Spinal cord (tissue), 10 donors: ENCODE measurements around the gene FRRS1. TPM values are rescaled to one million over a fixed set of nuclear protein-coding genes. Genes with fewer than 3 reads are reported as not detected.
"Not testable (repeated sequence)": the region's sequence is repeated elsewhere in the genome, so short reads cannot be mapped to it uniquely, and the experiment has no call there.

ENCODE experiments used
- DNase-seq, 6 donors: peaks; one replicate each; pipeline versions ENCODE4 v3.0.0 to v3.0.0-alpha.2; 2013 to 2015; ENCODE audit warnings: low spot score in 6 of 6, low read depth in 4 of 6
- H3K27ac ChIP-seq: one replicate; pipeline ENCODE4 v1.5.1; 2013; ENCODE audit warnings: low read depth, low read length, control low read depth
- H3K27me3 ChIP-seq: one replicate; pipeline ENCODE4 v1.6.1; 2013; ENCODE audit warnings: low read length; ENCODE audit not compliant: control insufficient read depth, insufficient read depth
- H3K36me3 ChIP-seq: one replicate; pipeline ENCODE4 v1.6.1; 2013; ENCODE audit warnings: low read length; ENCODE audit not compliant: control insufficient read depth, insufficient read depth
- H3K4me1 ChIP-seq: one replicate; pipeline ENCODE4 v1.6.1; 2013; ENCODE audit warnings: low read length; ENCODE audit not compliant: control insufficient read depth, insufficient read depth
- H3K4me3 ChIP-seq: one replicate; pipeline ENCODE4 v1.5.1; 2013; ENCODE audit warnings: low read depth, low read length, control low read depth
- H3K9me3 ChIP-seq: one replicate; pipeline ENCODE4 v1.6.1; 2013; ENCODE audit warnings: low read length; ENCODE audit not compliant: control insufficient read depth, insufficient read depth
- WGBS: methylation state at CpG from one replicate; pipeline ENCODE4 v1.1.5; 2013; ENCODE audit warnings: missing lambda C conversion rate; ENCODE audit not compliant: insufficient coverage; 5-methylcytosine and 5-hydroxymethylcytosine counted together
- polyA plus RNA-seq, 2 donors: library from polyadenylated mRNA; unstranded; fragments of 120-200 nt; gene quantifications; one replicate each; pipeline ENCODE4 v1.2.1, GENCODE V29; 2013; ENCODE audit not compliant: insufficient read length in 2 of 2
- total RNA-seq, 2 donors: library from RNA; depleted of rRNA in 1 of 2; stranded (reverse); fragments of 120-200 nt in 1 of 2; fragments of >200 nt in 1 of 2; gene quantifications; one replicate each; pipeline versions ENCODE4 v1.2.3 to v1.2.4, GENCODE V29; 2013 to 2014
- donor health status: healthy.

The FRRS1 gene
- total and polyA plus RNA-seq, 4 donors: 1.9 to 10.8 (median 6.2) TPM

DNA sequence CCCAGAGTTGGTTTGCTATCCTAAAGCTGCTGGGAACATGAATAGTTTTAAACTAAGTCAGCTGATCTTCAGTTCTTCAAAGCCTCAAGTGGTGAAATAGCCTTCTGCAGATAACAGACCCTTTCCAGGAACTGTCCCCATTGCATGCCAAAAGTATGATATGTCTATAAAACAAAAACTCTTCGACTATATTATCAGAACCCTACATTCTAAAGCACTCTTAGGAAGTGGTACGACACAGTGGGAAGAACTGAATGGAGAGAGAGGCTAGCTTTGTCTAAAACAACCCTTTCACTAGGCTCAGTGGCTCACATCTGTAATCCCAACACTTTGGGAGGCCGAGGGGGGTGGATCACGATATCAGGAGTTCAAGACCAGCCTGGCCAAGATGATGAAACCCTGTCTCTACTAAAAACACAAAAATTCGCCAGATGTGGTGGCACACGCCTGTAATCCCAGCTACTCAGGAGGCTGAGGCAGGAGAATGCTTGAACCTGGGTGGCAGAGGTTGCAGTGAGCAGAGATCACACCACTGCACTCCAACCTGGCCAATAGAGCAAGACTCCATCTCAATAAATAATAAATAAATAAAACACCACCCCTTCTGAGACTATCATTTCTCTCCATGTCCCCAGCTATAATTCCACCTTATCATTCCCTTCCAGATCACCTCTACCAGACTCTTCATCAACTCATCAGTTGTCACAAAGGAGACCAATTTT, 2.2 kb upstream of the FRRS1 start:
- no peak overlapping the region for H3K4me3 ChIP-seq
- no peak for DNase-seq
- peaks cover 4% of the 10 kb centered on the region for H3K4me1 ChIP-seq
- no peak overlapping the region for H3K27ac ChIP-seq
- no peaks in the 10 kb centered on the region for H3K9me3 ChIP-seq
- H3K36me3 ChIP-seq: no peaks in the 10 kb centered on the region
- WGBS: 33% methylated on average over 1 of the region's 6 CpGs
- H3K27me3 ChIP-seq: no peaks in the 10 kb centered on the region

DNA sequence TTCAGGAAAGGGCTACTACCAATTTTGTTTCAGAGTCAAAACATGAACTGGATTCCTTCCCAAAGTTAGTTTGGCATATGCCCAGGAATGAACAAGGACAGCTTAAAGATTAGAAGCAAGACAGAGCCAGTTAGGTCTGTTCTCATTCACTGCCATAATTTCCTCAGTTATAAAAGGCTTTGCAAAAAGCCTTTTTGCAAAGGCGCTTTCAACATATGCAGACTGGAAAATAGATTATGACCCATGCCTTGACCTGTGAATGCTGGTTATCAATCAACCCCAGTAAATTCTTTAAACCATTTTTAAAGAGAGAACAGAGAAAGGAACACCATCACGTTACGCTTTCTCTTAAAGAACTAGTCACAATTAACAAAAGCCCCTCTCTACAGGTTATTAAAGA, 1.7 kb upstream of the FRRS1 start:
- Histone ChIP-seq H3K9me3 (no peaks in the 10 kb centered on the region), H3K27ac (no peak overlapping the region), H3K4me3 (no peak overlapping the region), H3K27me3 (no peaks in the 10 kb centered on the region), H3K4me1 (peaks cover 4% of the 10 kb centered on the region), H3K36me3 (no peaks in the 10 kb centered on the region)
- DNase-seq: peak in 2 of 6 donors; percentile 51 to 66
- WGBS: 22% methylated on average over 1 of the region's 3 CpGs

DNA sequence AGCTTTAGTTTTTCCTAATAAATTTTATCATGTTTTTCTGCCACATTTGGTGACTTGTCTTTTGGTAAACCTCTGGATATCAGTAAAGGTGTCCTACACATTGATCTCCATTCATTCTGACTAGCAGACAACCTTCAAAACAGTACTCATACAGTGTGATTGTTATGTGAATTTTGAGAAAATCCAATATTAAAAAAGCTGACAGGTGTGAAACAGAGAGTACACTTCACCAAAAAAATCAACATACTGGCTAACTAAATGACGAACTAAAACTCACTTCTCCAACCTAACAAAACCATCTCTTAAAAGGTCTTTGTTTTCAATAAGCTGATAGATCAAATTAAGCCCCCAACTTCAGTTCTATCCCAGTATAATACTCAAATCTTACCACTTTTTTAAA, 1.5 kb downstream of the FRRS1 start:
- DNase-seq: no peak
- no peaks in the 10 kb centered on the region for H3K36me3 ChIP-seq
- H3K4me3 ChIP-seq: no peak overlapping the region
- 82% methylated on average over 1 of the region's 1 CpG for WGBS
- peaks cover 4% of the 10 kb centered on the region for H3K4me1 ChIP-seq
- no peaks in the 10 kb centered on the region for H3K9me3 ChIP-seq
- no peak overlapping the region for H3K27ac ChIP-seq
- H3K27me3 ChIP-seq: no peaks in the 10 kb centered on the region

DNA sequence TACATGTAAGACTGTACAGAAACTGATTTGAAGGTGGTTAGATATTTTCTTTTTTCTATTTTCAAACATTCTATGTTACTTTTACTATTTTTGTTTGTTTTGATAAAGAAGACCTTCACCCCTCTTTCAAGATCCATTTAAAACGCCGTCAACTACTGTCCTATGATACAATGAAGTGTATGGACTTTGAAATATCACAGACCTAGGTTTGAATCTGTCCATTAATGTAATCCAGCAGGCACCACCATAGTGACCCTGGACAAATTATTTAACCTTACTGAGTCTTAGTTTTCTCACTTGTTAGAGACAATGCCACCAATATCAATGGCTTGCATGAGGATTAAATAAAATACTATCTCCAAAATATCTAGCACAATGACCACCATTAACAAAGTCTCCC, 2.0 kb downstream of the FRRS1 start:
- Histone ChIP-seq H3K4me3 (no peak overlapping the region), H3K27me3 (no peaks in the 10 kb centered on the region), H3K27ac (no peak overlapping the region), H3K9me3 (no peaks in the 10 kb centered on the region), H3K36me3 (no peaks in the 10 kb centered on the region), H3K4me1 (peaks cover 4% of the 10 kb centered on the region)
- DNase-seq: no peak
- WGBS: no CpG with 5 or more reads among the region's 2 CpGs

DNA sequence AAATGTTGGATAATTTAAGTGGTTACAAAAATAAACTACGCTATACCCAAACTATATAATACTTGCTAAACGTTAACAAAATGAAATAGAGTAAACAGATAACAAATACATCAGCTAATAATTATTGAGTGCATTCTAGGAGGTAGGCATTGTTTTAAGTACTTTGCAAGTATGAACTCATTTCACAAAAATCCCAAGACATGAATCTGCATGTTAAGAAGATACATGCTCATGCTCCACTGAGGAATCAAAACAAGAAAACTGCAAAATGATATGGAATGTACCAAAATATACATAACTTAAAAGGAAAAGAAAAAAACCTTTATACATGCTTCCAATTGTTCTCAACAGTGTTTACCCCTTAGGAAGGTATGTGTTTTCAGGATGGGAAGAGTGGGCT, 2.5 kb downstream of the FRRS1 start:
- H3K9me3 ChIP-seq: no peaks in the 10 kb centered on the region
- no peak overlapping the region for H3K4me3 ChIP-seq
- no peaks in the 10 kb centered on the region for H3K27me3 ChIP-seq
- H3K4me1 ChIP-seq: peaks cover 4% of the 10 kb centered on the region
- no peaks in the 10 kb centered on the region for H3K36me3 ChIP-seq
- no CpG with 5 or more reads among the region's 2 CpGs for WGBS
- no peak overlapping the region for H3K27ac ChIP-seq
- no peak for DNase-seq

DNA sequence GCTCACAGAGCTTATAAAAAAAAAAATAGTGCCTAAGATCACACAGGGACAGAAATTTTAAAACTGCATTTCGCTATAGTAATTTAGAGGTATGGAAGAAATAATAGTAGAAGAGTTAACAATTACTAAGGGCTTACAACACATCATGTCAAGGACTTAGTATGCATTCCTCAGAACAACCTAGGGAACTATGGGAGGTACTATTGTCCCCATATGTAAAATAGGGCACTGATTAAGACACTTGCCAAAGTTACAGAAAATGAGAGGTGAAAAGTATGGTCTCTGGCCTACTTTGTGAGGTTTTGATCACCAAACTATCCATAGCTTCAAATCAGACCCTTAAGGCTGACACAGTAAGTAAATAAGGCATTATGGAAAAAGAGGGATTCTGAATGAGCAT, 4.7 kb downstream of the FRRS1 start:
- H3K27ac ChIP-seq: no peak overlapping the region
- DNase-seq: no peak
- no peaks in the 10 kb centered on the region for H3K27me3 ChIP-seq
- no peak overlapping the region for H3K4me3 ChIP-seq
- H3K4me1 ChIP-seq: no peaks in the 10 kb centered on the region
- H3K36me3 ChIP-seq: no peaks in the 10 kb centered on the region
- no CpG with 5 or more reads among the region's 1 CpG for WGBS
- H3K9me3 ChIP-seq: no peaks in the 10 kb centered on the region

DNA sequence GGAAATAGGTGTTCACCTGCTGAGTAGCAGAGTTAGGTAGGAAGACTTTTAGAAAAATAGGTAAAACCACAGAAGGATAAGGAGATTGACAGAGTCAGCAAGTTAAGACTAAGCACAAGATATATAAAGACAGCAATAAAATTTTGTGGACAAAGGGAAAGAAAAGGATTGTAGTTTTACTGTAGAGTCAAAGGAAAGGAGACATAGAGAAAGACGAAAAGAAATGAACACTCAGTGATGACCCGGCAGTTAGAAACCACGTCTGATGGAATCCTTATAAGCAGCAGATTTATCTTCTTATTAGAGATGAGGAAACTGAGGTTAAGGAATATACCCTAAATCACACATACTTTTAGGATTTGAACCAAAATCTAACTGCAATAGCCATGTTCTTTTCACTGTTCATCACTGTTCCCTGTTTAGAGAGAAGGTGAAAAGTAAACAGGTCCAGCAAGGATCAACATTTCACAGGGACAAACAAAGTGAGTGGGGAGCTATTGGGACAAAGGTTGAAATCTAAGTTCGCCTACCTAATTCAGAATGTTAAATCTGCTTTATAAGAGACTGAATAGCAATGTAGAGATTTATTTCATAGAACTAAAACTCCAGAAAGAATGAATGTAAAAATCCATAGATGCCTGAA, 6.8 kb downstream of the FRRS1 start:
- no peak for DNase-seq
- Histone ChIP-seq H3K4me3 (no peak overlapping the region), H3K36me3 (no peaks in the 10 kb centered on the region), H3K27ac (no peak overlapping the region), H3K27me3 (no peaks in the 10 kb centered on the region), H3K4me1 (no peaks in the 10 kb centered on the region), H3K9me3 (no peaks in the 10 kb centered on the region)
- no CpG with 5 or more reads among the region's 4 CpGs for WGBS

DNA sequence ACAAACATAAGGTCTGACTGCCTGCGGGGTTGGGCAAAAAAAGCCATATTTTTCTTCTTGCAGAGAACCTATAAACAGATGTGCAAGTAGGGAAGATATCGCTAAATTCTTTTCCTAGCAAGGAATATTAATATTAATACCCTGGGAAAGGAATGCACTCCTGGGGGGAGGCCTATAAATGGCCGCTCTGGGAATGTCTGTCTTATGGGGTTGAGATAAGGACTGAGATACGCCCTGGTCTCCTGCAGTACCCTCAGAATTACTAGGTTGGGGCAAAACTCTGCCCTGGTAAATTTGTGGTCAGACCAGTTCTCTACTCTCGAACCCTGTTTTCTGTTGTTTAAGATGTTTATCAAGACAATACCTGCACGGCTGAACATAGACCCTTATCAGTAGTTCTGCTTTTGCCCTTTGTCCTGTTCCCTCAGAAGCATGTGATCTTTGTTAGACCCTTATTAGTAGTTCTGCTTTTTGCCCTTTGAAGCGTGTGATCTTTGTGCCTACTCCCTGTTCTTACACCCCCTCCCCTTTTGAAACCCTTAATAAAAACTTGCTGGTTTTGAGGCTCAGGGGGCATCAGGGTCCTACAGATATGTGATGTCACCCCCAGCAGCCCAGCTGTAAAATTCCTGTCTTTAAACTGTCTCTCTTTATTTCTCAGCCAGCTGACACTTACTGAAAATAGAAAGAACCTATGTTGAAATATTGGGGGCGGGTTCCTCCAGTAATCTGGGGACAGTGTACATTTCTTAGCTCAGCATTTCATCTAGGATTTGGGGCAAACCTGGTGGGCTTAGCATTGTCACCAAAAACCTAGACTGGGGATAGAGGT, 7.5 kb downstream of the FRRS1 start:
- not testable (repeated sequence) for H3K27me3 ChIP-seq, H3K4me3 ChIP-seq, H3K36me3 ChIP-seq, H3K27ac ChIP-seq, H3K4me1 ChIP-seq, DNase-seq, H3K9me3 ChIP-seq
- 94% methylated on average over 3 of the region's 8 CpGs for WGBS

DNA sequence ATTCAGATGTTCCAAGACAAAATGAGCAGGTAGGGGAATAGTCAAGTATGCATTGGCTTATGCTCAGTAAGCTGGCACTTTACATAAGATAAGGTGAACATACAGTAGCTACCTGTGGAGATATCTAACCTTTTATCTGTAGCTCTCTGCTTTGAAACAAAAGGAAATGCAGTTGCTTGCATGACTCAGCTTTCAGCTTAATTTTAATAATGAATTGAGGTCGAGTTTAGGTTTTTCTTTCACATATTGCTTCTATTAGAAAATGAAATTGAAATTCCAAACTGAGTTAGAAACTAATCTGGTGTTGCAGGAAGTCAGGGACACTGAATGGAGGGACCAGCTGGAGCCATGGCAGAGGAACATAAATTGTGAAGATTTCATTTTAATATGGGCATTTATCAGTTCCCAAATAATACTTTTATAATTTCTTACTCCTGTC, 8.3 kb downstream of the FRRS1 start:
- no peak overlapping the region for H3K4me3 ChIP-seq
- no peaks in the 10 kb centered on the region for H3K36me3 ChIP-seq
- no peak overlapping the region for H3K27ac ChIP-seq
- no peaks in the 10 kb centered on the region for H3K4me1 ChIP-seq
- no peak for DNase-seq
- no peaks in the 10 kb centered on the region for H3K27me3 ChIP-seq
- WGBS: no CpG with 5 or more reads among the region's 1 CpG
- no peaks in the 10 kb centered on the region for H3K9me3 ChIP-seq
